GM23338 (cell line): Measurements from ENCODE around the gene PISD. TPM values are rescaled to one million over a fixed set of nuclear protein-coding genes. Genes with fewer than 3 reads are reported as not detected.

Experiments
- ATAC-seq: fragments of 200-7000 bp; cut with Tn5 transposase; 3 replicates; pipeline ENCODE4 v1.9.1; 2020
- DNase-seq: peaks from one replicate; pipeline ENCODE4 v3.0.0-alpha.2; 2015; ENCODE audit warnings: low spot score
- H2AFZ ChIP-seq: fragments of 200-600 bp; sonication (generic); 2 replicates; pipeline ENCODE4 v1.8.0; 2016; ENCODE audit warnings: antibody characterized with exemption, mild to moderate bottlenecking, moderate library complexity
- H3F3A ChIP-seq: fragments of 200-600 bp; sonication (generic); replicated peaks from 2 replicates; pipeline ENCODE4 v1.8.0; 2017; ENCODE audit warnings: antibody characterized with exemption, mixed run types, low read depth
- H3K27ac ChIP-seq: fragments of 200-600 bp; sonication (generic); 2 replicates; pipeline ENCODE4 v1.6.1; 2016; ENCODE audit warnings: low read depth
- H3K27me3 ChIP-seq: fragments of 200-600 bp; sonication (generic); 2 replicates; pipeline ENCODE4 v1.8.0; 2016; ENCODE audit warnings: mild to moderate bottlenecking, mixed run types, moderate library complexity; ENCODE audit not compliant: insufficient read depth
- H3K36me3 ChIP-seq: fragments of 200-600 bp; sonication (generic); 2 replicates; pipeline ENCODE4 v1.8.0; 2016; ENCODE audit warnings: mild to moderate bottlenecking; ENCODE audit not compliant: insufficient read depth
- H3K4me1 ChIP-seq: fragments of 200-600 bp; sonication (generic); 2 replicates; pipeline ENCODE4 v1.8.0; 2016; ENCODE audit warnings: mild to moderate bottlenecking, moderate library complexity; ENCODE audit not compliant: insufficient read depth
- H3K4me2 ChIP-seq: fragments of 200-600 bp; sonication (generic); 2 replicates; pipeline ENCODE4 v1.7.1; 2017; ENCODE audit warnings: mixed run types
- H3K4me3 ChIP-seq: fragments of 200-600 bp; sonication (generic); 2 replicates; pipeline ENCODE4 v1.6.1; 2016; ENCODE audit warnings: mixed run types
- H3K79me2 ChIP-seq: fragments of 200-600 bp; sonication (generic); replicated peaks from 2 replicates; pipeline ENCODE4 v1.8.0; 2017; ENCODE audit warnings: mild to moderate bottlenecking; ENCODE audit not compliant: insufficient read depth
- H3K9me2 ChIP-seq: fragments of 200-600 bp; sonication (generic); 2 replicates; pipeline ENCODE4 v1.8.0; 2017; ENCODE audit not compliant: insufficient read depth
- H4K20me1 ChIP-seq: fragments of 200-600 bp; sonication (generic); replicated peaks from 2 replicates; pipeline ENCODE4 v1.8.0; 2017; ENCODE audit warnings: mild to moderate bottlenecking; ENCODE audit not compliant: insufficient read depth
- H3K27ac Mint-ChIP-seq: 2 replicates; pipeline ENCODE4 v1.8.0; 2020; ENCODE audit warnings: inconsistent platforms, mild to moderate bottlenecking, moderate library complexity, mixed read lengths
- H3K27me3 Mint-ChIP-seq: 3 replicates; pipeline ENCODE4 v1.8.0; 2022; ENCODE audit warnings: low read depth, mild to moderate bottlenecking, moderate library complexity, mixed read lengths, inconsistent platforms; ENCODE audit not compliant: insufficient read depth, poor library complexity
- H3K36me3 Mint-ChIP-seq: 3 replicates; pipeline ENCODE4 v1.8.0; 2021; ENCODE audit warnings: low read depth, mild to moderate bottlenecking, inconsistent platforms, moderate library complexity, mixed read lengths
- H3K4me1 Mint-ChIP-seq: 3 replicates; pipeline ENCODE4 v1.8.0; 2020; ENCODE audit warnings: mild to moderate bottlenecking, inconsistent platforms, mixed read lengths
- H3K4me3 Mint-ChIP-seq: 3 replicates; pipeline ENCODE4 v1.8.0; 2021; ENCODE audit warnings: moderate library complexity, mild to moderate bottlenecking, inconsistent platforms, mixed read lengths
- H3K9me3 Mint-ChIP-seq: 3 replicates; pipeline ENCODE4 v1.8.0; 2020; ENCODE audit warnings: moderate library complexity, mild to moderate bottlenecking, inconsistent platforms, mixed read lengths
- CREB1 ChIP-seq: fragments of 250-450 bp; sonication (Bioruptor Pico); IDR thresholded peaks from 2 replicates; pipeline ENCODE4 v1.5.0; 2020; ENCODE audit warnings: low read depth, mild to moderate bottlenecking, moderate library complexity
- CTCF ChIP-seq, 2 experiments: fragments of 200-600 bp in 1 of 2; sonication (generic) in 1 of 2; conservative IDR thresholded peaks; 2 replicates each; pipeline versions ENCODE4 v1.5.1 to v1.6.1; 2016 to 2017; ENCODE audit warnings: antibody characterized with exemption in 2 of 2, low read depth in 2 of 2, mild to moderate bottlenecking in 2 of 2, moderate library complexity in 1 of 2
- ETS1 ChIP-seq: IDR thresholded peaks from 2 replicates; pipeline ENCODE4 v1.6.1; 2016; ENCODE audit warnings: antibody characterized with exemption
- JUNB ChIP-seq: IDR thresholded peaks from one replicate; pipeline ENCODE4 v1.6.1; 2016; ENCODE audit warnings: antibody characterized with exemption; ENCODE audit not compliant: unreplicated experiment
- NANOG ChIP-seq: IDR thresholded peaks from 2 replicates; pipeline ENCODE4 v1.6.1; 2016; ENCODE audit warnings: antibody characterized with exemption, borderline replicate concordance
- POLR2AphosphoS5 ChIP-seq: IDR thresholded peaks from 2 replicates; pipeline ENCODE4 v1.6.1; 2016; ENCODE audit warnings: antibody characterized with exemption, low read depth
- REST ChIP-seq: IDR thresholded peaks from one replicate; pipeline ENCODE4 v1.6.1; 2018; ENCODE audit warnings: antibody characterized with exemption; ENCODE audit not compliant: unreplicated experiment
- ZNF331 ChIP-seq: fragments of 250-450 bp; sonication (Bioruptor Pico); IDR thresholded peaks from 2 replicates; pipeline ENCODE4 v1.5.0; 2020; ENCODE audit warnings: low read depth, mild to moderate bottlenecking, moderate library complexity
- ZNF462 ChIP-seq: fragments of 250-450 bp; sonication (Bioruptor Pico); IDR thresholded peaks from 2 replicates; pipeline ENCODE4 v1.5.0; 2020; ENCODE audit warnings: mild to moderate bottlenecking, moderate library complexity
- polyA plus RNA-seq: library from polyadenylated mRNA; unstranded; fragments of >200 nt; fragmentation: Nextera tagmentation; extraction: Ambion mirVana; gene quantifications from 2 replicates; pipeline ENCODE4 v1.2.1, GENCODE V29; 2016
- total RNA-seq: library from RNA; depleted of rRNA; stranded (reverse); fragments of >200 nt; shearing (Covaris generic); gene quantifications from 2 replicates; pipeline ENCODE4 v1.2.3, GENCODE V29; 2014

Gene PISD
- total and polyA plus RNA-seq, 2 experiments from 2014 or later = 43.1 to 54.5 TPM

- no peak overlapping the region for H3K4me3 ChIP-seq
- ATAC-seq = no peak
- H3K79me2 ChIP-seq = no peaks in the 10 kb centered on the region
- Mint-ChIP-seq H3K27ac (peak overlapping the region; percentile 13; the same call in 1 of the 2 replicates), H3K9me3 (peaks cover 4% of the 10 kb centered on the region; the same call in 2 of the 3 replicates), H3K4me1 (no peaks in the 10 kb centered on the region), H3K36me3 (peaks cover 23% of the 10 kb centered on the region), H3K4me3 (no peak overlapping the region), H3K27me3 (peaks cover 4% of the 10 kb centered on the region)
- TF ChIP-seq CTCF (conservative IDR thresholded peaks at IDR 0.05; ENCODE audit: low read depth in 2 of 2) = no peak
- TF ChIP-seq ETS1 = no peak
- no peak for TF ChIP-seq REST
- TF ChIP-seq ZNF462 = no peak
- TF ChIP-seq POLR2AphosphoS5 = no peak
- no peak for TF ChIP-seq ZNF331 (CRISPR knock-in tag)
- TF ChIP-seq CREB1 (CRISPR knock-in tag) = no peak
- no peak for TF ChIP-seq JUNB
- TF ChIP-seq NANOG = no peak
- H4K20me1 ChIP-seq = no peaks in the 10 kb centered on the region; the same call in 1 of the 2 replicates
- no peak overlapping the region for H2AFZ ChIP-seq
- no peaks in the 10 kb centered on the region; the same call in 1 of the 2 replicates for H3K36me3 ChIP-seq
- H3K9me2 ChIP-seq = no peaks in the 10 kb centered on the region
- no peaks in the 10 kb centered on the region for H3F3A ChIP-seq
- no peaks in the 10 kb centered on the region for H3K27me3 ChIP-seq
- no peak overlapping the region; the same call in 1 of the 2 replicates for H3K27ac ChIP-seq
- no peak overlapping the region for H3K4me2 ChIP-seq
- no peak for DNase-seq
- H3K4me1 ChIP-seq = no peaks in the 10 kb centered on the region
These were observed 75.7 kb downstream of the PISD start for GRCh38 chr22:31586137-31586920.
